ENCODE measurements around the gene ZDHHC19. TPM values are rescaled to one million over a fixed set of nuclear protein-coding genes. Genes with fewer than 3 reads are reported as not detected.

Gene ZDHHC19
- total and polyA plus RNA-seq, 9 donors, result 0.24 to 0.32 TPM; not detected in 7

DNA sequence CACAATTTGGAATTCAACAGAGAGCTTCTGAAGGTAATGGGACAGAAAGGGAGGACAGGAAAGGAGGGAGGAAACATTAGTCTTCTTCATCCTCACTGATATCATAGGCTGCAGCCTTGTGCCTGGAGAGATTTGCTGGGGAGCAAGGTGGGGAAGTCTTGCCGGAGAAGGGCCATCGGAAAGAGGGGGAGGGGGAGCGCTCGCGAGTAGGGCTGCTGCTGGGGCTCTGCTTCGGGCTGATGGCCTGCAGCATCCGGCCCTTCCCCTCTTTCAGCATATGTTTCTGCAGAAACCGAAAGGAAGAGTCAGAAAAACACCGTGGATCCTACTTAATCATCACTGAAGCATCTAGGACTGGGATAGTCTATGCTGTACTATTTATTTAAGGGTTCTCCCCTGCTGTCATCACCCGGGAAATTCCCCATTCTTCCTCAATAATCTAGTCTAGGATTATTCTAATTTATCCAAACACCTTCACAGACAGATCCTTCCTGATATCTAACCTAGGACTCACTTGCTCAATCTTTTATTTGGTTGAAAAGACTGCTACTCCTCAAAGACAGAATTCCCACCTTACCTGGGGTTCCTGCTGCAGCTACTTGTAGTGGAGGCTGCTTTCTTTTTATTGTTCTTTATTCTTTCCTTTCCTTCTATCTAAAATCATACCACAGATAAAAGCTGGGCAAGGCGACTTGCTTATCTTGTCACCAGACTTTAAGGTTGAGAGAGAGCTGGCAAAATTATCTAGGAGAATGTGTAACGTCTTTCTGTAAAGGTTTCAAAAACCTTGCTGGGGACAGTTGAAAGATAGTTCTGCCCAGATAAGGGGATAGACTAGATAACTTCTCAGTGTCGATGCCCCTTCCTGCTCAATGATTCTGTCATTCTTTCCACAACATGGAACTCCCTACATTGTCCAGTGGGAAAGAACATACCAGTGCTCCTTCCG lies 27.7 kb upstream of the ZDHHC19 start:
- Histone ChIP-seq H3K27ac (ENCODE audit: low read length) (no peak overlapping the region), H3K27me3 (ENCODE audit: control insufficient read depth, insufficient read depth, low read length) (no peaks in the 10 kb centered on the region), H3K36me3 (ENCODE audit: control insufficient read depth, insufficient read depth, low read length) (peaks cover 50% of the 10 kb centered on the region), H3K9me3 (replicated peaks; ENCODE audit: control insufficient read depth, low read depth, low read length) (no peaks in the 10 kb centered on the region), H3K4me3 (ENCODE audit: low read length) (no peak overlapping the region), H3K4me1 (ENCODE audit: control insufficient read depth, insufficient read depth, low read length) (no peaks in the 10 kb centered on the region)
- 78% methylated on average over 3 of the region's 14 CpGs for WGBS (ENCODE audit: insufficient coverage)
- no peak for DNase-seq

DNA sequence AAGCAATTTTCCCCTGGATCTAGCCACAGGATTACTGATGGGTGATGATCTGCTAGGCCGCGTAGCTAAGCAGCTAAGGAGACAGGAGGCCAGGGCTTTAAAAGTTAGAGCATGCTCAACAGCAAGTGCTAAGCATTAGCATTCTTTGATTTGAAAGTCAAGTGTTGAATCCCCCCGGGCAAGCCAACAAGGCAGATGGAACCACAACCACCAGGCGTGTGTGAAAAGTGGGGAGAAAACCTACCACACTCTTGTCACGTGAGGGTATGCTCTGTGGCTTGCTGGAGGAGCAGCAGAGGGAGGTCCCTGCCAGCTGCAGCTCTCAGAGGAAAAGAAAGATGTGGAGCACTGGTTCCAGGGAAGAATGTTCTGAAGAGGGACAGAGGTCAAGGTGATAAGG lies 26.0 kb upstream of the ZDHHC19 start:
- H3K27ac ChIP-seq (ENCODE audit: low read length), result no peak overlapping the region
- 78% methylated on average over 5 of the region's 5 CpGs for WGBS (ENCODE audit: insufficient coverage)
- H3K4me3 ChIP-seq (ENCODE audit: low read length), result no peak overlapping the region
- DNase-seq, result no peak
- peaks cover 44% of the 10 kb centered on the region for H3K36me3 ChIP-seq (ENCODE audit: control insufficient read depth, insufficient read depth, low read length)
- no peaks in the 10 kb centered on the region for H3K27me3 ChIP-seq (ENCODE audit: control insufficient read depth, insufficient read depth, low read length)
- H3K9me3 ChIP-seq (replicated peaks; ENCODE audit: control insufficient read depth, low read depth, low read length), result no peaks in the 10 kb centered on the region
- H3K4me1 ChIP-seq (ENCODE audit: control insufficient read depth, insufficient read depth, low read length), result no peaks in the 10 kb centered on the region

DNA sequence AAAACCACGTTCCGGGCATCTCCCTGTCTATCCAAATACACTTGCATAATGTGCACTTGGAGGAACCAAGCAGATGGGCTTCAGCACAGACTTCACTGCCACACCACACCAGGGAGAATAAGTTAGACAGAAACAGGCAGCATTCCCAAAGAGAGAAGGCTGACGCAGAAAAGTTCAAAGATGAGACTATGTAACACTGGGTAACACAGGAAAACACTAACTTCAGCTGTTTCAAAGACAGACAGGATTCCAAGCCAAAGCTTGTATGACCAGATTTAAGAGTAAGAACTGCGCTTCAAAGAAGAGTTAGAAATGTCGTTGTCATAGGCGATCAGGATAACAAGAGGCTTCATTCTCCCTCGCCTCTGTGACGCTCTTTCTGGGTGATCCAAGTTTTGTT lies 25.0 kb upstream of the ZDHHC19 start:
- no peaks in the 10 kb centered on the region for H3K27me3 ChIP-seq (ENCODE audit: control insufficient read depth, insufficient read depth, low read length)
- peaks cover 35% of the 10 kb centered on the region for H3K36me3 ChIP-seq (ENCODE audit: control insufficient read depth, insufficient read depth, low read length)
- H3K4me3 ChIP-seq (ENCODE audit: low read length), result no peak overlapping the region
- 84% methylated on average over 3 of the region's 8 CpGs for WGBS (ENCODE audit: insufficient coverage)
- peak; percentile 39 for DNase-seq
- no peaks in the 10 kb centered on the region for H3K4me1 ChIP-seq (ENCODE audit: control insufficient read depth, insufficient read depth, low read length)
- no peaks in the 10 kb centered on the region for H3K9me3 ChIP-seq (replicated peaks; ENCODE audit: control insufficient read depth, low read depth, low read length)
- H3K27ac ChIP-seq (ENCODE audit: low read length), result no peak overlapping the region

DNA sequence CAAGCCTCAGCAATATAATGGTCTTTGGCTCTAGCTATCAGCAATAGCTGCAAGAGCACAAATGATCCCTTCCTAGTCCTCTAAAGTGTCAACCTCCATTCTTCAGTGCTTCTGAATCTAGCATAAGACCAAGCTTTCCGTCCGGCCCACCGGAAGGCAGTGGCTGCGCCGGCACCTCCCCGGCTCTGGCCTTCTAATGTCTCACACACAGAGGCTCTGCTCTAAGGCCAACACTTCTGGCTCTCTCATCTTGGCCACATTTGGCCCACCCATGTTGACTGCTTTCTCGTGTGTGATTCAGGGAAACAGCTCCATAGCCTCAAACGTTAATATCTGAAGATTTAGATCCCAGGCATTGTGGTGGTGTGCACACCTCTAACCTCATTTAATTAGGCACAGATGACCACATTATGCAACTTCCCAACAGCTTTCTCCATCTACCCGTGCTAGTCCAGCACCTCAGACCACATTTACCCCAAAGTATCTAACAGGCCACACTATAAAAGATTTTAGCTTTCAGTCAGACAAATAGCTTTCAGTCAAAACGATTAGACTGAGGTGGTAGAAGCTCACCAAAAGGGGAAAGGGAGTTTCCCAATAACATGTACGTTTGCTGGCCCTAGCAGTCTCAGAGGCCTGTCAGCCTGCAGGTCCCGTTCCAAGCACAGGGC lies 24.4 kb upstream of the ZDHHC19 start:
- Histone ChIP-seq H3K27ac (ENCODE audit: low read length) (no peak overlapping the region), H3K4me3 (ENCODE audit: low read length) (no peak overlapping the region), H3K9me3 (replicated peaks; ENCODE audit: control insufficient read depth, low read depth, low read length) (no peaks in the 10 kb centered on the region), H3K36me3 (ENCODE audit: control insufficient read depth, insufficient read depth, low read length) (peaks cover 33% of the 10 kb centered on the region), H3K4me1 (ENCODE audit: control insufficient read depth, insufficient read depth, low read length) (no peaks in the 10 kb centered on the region), H3K27me3 (ENCODE audit: control insufficient read depth, insufficient read depth, low read length) (no peaks in the 10 kb centered on the region)
- 50% methylated on average over 9 of the region's 12 CpGs for WGBS (ENCODE audit: insufficient coverage)
- peak; percentile 52 for DNase-seq

DNA sequence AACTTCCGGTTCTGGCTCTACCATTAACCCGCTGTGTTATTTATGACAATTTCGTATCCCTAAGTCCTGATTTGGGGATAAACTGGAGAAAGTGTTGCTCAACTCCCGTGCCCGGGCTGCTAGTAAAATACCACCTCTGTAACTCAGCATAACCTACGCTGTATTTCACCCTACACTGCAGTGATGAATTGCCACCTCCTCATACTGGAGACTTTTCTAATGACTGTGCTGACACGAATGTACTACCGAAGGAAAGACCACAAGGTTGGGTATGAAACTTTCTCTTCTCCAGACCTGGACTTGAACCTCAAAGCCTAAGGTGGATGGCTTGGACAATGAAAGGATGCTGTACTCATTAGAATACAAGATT lies 21.7 kb upstream of the ZDHHC19 start:
- DNase-seq, result no peak
- H3K4me3 ChIP-seq (ENCODE audit: low read length), result no peak overlapping the region
- 60% methylated on average over 1 of the region's 8 CpGs for WGBS (ENCODE audit: insufficient coverage)
- peaks cover under 1% of the 10 kb centered on the region for H3K27me3 ChIP-seq (ENCODE audit: control insufficient read depth, insufficient read depth, low read length)
- no peaks in the 10 kb centered on the region for H3K9me3 ChIP-seq (replicated peaks; ENCODE audit: control insufficient read depth, low read depth, low read length)
- H3K27ac ChIP-seq (ENCODE audit: low read length), result no peak overlapping the region
- H3K36me3 ChIP-seq (ENCODE audit: control insufficient read depth, insufficient read depth, low read length), result peaks cover 16% of the 10 kb centered on the region
- H3K4me1 ChIP-seq (ENCODE audit: control insufficient read depth, insufficient read depth, low read length), result peaks cover 3% of the 10 kb centered on the region

DNA sequence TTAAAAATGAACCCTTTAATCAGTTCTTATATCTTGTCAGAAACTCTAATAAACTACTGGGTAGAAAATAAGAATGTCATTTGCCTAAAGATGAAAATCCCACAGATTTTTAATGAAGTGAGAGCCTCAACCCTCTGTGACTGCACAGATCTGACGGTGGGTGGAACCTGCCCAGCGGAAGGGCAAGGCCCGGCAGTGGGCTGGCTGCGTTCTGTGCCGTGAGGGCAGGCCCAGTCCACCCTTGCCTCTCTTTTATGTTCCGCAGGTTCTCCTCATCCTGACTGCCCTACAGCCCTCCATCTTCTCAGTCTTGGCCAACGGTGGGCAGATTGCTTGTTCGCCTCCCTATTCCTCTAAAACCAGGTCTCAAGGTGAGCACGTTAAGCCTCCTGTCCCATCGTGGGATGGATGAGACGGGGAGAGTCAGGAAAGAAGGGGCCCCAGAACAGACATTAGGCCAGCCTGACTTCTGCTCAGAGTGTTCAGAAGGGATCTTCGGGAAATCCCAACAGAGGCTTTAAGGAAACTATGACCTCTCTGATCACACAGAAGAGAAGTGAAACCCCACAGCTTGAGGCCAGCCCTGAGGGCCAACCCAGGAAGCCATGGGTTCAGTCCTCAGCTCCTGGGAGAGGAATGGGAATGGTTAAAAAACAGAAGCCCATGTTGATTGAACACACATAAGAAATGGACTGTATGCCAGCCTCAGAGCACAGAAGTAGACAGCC lies 21.1 kb upstream of the ZDHHC19 start:
- WGBS (ENCODE audit: insufficient coverage), result 90% methylated on average over 9 of the region's 12 CpGs
- Histone ChIP-seq H3K27ac (ENCODE audit: low read length) (no peak overlapping the region), H3K4me3 (ENCODE audit: low read length) (no peak overlapping the region), H3K9me3 (replicated peaks; ENCODE audit: control insufficient read depth, low read depth, low read length) (no peaks in the 10 kb centered on the region), H3K27me3 (ENCODE audit: control insufficient read depth, insufficient read depth, low read length) (peaks cover 3% of the 10 kb centered on the region), H3K4me1 (ENCODE audit: control insufficient read depth, insufficient read depth, low read length) (peaks cover 8% of the 10 kb centered on the region), H3K36me3 (ENCODE audit: control insufficient read depth, insufficient read depth, low read length) (peaks cover 10% of the 10 kb centered on the region)
- DNase-seq, result no peak

DNA sequence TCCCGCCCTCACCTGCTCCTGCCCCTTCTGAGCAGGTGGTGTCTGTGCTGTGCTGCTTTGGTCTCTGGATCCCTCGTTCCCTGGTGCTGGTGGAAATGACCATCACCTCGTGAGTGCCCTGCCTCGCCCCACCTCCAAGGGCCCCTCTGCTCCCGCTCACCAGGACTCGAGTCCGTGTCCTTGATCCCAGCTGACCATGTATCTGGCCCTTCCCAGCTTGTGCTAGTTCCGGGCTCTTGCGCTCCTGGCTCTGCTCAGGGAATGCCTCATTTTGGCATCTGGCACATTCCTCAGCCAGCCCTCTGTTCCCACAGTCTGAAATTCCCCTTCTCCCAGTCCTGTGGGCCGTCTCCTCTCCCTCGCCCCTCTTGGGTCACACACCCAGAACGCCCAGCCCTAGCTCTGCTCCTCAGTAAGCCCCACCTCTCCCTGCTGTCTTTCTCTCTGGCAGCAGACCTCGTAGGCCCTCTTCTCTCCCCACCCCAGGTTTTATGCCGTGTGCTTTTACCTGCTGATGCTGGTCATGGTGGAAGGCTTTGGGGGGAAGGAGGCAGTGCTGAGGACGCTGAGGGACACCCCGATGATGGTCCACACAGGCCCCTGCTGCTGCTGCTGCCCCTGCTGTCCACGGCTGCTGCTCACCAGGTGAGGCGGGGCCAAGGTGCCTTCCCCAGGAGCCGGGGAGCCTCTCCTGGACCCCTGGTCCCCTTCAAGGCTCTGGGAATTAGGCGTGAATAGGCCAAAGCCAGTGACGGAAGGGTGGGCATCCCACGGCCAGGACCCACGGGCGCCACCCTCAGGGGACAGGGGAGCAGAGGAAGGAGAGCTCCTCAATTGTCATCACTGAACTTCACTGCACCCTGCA lies 16.7 kb upstream of the ZDHHC19 start:
- Histone ChIP-seq H3K27me3 (ENCODE audit: control insufficient read depth, insufficient read depth, low read length) (peaks cover 3% of the 10 kb centered on the region), H3K36me3 (ENCODE audit: control insufficient read depth, insufficient read depth, low read length) (no peaks in the 10 kb centered on the region), H3K4me1 (ENCODE audit: control insufficient read depth, insufficient read depth, low read length) (peaks cover 14% of the 10 kb centered on the region), H3K4me3 (ENCODE audit: low read length) (no peak overlapping the region), H3K27ac (ENCODE audit: low read length) (no peak overlapping the region), H3K9me3 (replicated peaks; ENCODE audit: control insufficient read depth, low read depth, low read length) (no peaks in the 10 kb centered on the region)
- WGBS (ENCODE audit: insufficient coverage), result 46% methylated on average over 21 of the region's 24 CpGs
- DNase-seq, result no peak

DNA sequence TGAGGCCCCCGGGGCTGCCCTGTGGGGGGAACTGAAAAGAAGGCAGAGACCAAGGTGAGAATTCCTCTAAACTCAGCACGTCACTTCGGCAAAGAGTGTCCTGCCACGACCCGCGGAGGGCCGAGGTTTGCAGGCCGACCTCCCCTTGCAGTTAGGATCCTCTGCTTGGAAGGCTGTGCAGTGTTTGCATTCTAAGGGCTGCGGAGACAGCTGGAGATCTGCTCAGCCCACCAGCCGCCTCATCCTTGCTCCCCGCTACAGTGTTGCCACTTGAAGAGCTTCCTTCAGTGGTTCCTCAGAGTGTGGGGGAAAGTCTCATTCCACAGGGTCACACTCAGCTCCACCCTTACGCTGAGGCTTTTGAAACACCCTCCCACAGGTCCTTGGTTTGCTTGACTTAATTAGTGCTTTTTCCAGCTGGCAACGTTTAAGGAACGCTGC lies 15.9 kb upstream of the ZDHHC19 start:
- no peaks in the 10 kb centered on the region for H3K9me3 ChIP-seq (replicated peaks; ENCODE audit: control insufficient read depth, low read depth, low read length)
- H3K27ac ChIP-seq (ENCODE audit: low read length), result no peak overlapping the region
- WGBS (ENCODE audit: insufficient coverage), result 74% methylated on average over 10 of the region's 14 CpGs
- H3K4me3 ChIP-seq (ENCODE audit: low read length), result no peak overlapping the region
- no peak for DNase-seq
- peaks cover 14% of the 10 kb centered on the region for H3K4me1 ChIP-seq (ENCODE audit: control insufficient read depth, insufficient read depth, low read length)
- no peaks in the 10 kb centered on the region for H3K36me3 ChIP-seq (ENCODE audit: control insufficient read depth, insufficient read depth, low read length)
- peaks cover 3% of the 10 kb centered on the region for H3K27me3 ChIP-seq (ENCODE audit: control insufficient read depth, insufficient read depth, low read length)

DNA sequence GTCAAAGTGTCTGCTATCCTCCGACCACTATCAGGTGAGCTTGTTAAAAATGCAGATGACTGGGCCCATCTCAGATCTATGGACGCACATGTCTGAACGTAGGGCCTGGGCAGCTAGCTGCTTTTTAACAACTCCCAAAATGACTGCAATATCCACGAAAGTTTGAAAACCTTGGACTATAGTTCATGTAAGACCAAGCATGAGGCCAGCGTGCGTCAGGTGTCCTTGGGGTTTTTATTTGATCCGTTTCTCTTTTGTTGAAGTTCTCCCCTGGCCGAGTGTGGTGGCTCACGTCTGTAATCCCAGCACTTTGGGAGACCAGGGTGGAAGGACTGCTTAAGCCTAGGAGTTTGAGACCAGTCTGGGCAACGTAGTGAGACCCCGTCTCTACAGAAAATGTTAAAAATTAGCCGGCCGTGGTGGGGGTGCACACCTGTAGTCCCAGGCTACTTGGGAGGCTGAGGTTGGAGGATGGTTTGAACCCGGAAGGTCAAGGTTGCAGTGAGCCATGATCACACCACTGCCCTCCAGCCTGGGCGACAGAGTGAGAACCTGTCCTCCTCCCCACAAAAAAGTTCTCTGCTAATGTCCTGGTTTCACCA lies 14.7 kb upstream of the ZDHHC19 start:
- Histone ChIP-seq H3K4me3 (ENCODE audit: low read length) (no peak overlapping the region), H3K36me3 (ENCODE audit: control insufficient read depth, insufficient read depth, low read length) (no peaks in the 10 kb centered on the region)
- WGBS (ENCODE audit: insufficient coverage), result 85% methylated on average over 13 of the region's 15 CpGs

More for the DNA sequence above, 14.7 kb upstream of the ZDHHC19 start:
- Histone ChIP-seq H3K27ac (ENCODE audit: low read length) (no peak overlapping the region), H3K9me3 (replicated peaks; ENCODE audit: control insufficient read depth, low read depth, low read length) (no peaks in the 10 kb centered on the region), H3K4me1 (ENCODE audit: control insufficient read depth, insufficient read depth, low read length) (peaks cover 14% of the 10 kb centered on the region), H3K27me3 (ENCODE audit: control insufficient read depth, insufficient read depth, low read length) (peaks cover 3% of the 10 kb centered on the region)
- no peak for DNase-seq
